DMS 273 (cell line): ENCODE measurements around the gene RRAGD.
A peak's percentile ranks its signal among the peaks of the same experiment; 100 is the strongest.
"Not testable (repeated sequence)": the region's sequence is repeated elsewhere in the genome, so short reads cannot be mapped to it uniquely, and the experiment has no call there.

Source experiments
- DNase-seq: peaks from one replicate; lab custom pipeline; 2025; ENCODE audit not compliant: unreplicated experiment; lab: John Stamatoyannopoulos, UW

Gene RRAGD

DNA sequence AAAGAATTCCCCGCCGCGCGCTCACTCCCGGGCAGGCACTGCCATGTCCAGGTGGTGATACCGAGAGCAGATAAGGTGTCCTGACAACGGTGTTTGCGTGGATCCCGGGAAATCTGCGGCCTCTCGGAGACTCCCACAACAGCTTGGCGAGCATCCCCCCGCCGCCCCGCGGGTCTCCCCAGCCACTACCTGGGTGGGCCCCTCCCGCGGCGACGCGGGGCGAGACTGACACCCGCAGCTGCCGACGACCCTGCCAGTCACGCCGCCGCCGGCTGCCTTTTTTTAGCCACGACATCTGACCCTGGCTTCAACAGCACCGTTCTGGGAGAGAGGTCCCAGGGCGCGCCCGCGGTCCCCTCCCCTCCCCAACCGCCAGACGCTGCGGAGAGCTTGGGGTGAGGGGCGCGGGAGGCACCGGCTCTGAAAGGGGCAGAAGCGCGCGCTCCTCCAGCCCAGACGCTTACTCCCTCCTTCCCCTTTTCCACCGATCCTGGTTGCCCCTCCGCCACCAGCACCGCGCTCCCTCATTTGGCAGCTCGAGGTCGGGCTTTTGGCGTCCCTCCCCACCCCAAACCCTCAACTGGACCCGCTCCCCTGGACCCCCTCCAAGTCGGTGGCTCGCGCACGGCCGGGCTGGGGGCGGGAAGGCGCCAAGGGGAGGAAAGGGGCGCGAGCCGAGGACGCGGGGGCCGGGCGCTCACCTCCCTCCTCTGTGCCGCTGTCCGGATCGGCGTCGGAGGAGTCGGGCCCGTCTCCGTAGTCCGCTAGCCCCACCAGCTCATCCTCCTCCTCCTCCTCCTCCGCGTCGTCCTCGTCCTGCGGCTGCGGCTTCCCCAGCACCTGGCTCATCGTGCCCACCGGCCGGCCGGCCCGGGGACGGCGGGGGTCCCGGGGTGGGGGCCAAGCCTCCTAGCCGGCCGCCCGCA is 665 bp downstream of the RRAGD start:
- peak; percentile 84 for DNase-seq

DNA sequence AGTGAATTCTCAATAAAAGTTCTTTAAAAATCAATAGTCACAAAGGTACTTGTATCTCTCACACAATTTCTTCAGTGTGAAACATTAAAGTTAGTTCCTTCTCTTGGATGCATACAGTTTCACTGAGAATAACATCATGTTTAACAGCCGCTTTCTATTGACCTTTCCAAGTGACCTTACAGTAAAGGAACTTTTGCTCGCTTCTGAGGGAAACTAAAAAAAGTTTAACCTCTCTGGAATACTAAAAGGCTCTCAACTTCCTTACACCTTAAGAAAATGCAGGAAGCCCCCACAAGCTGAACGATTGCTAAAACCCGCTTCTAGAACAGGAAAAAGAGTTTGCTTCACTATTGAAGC is 1.3 kb downstream of the RRAGD start:
- no peak for DNase-seq

DNA sequence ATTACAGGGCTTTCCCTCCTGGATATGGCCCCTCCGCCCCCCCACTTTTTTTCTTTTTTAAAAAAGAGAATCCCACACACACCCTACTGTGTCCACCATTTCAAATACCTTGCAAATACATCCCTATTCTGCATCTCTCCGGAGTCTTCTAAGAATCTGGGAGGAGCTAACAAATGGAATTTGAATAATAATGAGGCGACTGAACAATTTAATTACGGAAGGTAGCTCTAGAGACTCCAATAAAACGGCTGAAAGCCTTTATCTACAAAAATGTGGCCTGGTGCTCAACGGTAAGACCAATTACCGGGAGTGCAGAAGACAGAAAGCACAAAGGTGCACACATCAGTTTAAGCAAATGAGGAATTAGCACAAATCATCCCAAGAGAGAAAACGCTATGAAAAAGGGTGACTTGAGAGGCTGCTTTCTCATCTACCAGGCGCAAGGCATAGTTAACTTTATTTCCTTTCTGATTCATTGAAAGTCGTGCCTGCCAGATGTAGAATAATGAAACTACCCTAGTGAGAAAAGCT is 1.8 kb downstream of the RRAGD start:
- peak; percentile 35 for DNase-seq

DNA sequence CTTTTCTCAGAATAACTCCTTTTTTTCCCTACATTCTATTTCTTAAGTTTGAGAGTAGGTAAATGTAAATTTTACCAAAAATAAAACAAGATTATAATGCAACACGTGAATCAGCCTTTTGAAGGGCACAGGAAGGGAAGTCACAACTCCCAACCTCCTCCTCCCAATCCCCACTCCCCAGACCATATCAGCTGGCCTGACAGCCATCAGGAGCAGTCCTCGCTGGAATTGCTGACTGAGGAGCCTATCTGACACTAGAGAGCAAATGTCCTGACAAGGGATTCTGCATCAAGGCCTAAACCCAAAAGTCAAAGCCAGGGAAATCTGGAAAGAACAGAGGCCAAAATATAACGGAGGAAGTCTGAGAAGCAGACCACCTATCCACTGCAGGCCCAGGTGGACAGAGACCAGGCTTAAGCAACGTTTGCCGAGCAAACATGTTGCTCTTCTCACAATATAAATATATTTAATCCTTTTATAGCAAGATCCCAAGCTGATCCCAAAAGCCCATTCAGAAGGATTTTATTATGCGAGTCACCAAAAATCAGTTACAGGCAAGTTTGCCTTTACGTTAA is 2.5 kb downstream of the RRAGD start:
- DNase-seq, result peak; percentile 17

DNA sequence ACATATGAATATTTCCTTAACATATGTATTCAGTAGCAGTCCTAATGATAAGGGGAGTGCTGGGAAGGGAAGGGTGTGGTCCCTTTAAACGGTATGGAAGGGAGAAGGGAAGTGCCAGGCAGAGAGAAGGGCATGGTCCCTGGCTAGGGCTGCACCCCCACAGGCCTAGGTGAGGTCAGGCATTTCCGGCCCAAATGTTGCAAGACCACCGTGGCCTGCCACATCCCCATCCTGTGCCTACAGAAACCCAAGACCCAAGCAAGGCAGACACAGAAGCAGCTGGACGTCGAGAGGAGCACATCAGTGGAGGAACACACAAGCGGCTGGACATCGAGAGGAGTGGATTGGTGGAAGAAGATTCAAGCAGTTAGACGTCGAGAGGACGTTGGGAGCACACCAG is 5.9 kb downstream of the RRAGD start:
- DNase-seq, result no peak

DNA sequence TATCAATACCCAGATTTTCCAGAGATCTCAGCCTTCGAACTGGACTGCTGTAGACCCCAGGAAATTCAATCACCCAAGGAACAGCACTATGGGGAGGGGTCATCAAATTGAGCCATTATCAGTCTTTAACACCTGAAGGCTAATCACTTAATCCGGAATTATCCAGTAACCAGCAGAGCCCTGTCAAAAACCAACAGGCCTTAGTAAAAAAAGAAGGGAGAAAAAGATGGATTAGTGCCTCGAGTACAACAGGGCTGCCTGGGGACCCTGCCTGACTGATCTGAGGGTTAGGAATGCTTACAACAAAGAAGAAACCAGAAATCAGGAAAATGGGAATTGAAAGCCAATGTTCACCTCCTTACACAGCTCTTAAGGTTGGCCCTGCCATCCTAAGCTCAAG is 7.6 kb downstream of the RRAGD start:
- no peak for DNase-seq

DNA sequence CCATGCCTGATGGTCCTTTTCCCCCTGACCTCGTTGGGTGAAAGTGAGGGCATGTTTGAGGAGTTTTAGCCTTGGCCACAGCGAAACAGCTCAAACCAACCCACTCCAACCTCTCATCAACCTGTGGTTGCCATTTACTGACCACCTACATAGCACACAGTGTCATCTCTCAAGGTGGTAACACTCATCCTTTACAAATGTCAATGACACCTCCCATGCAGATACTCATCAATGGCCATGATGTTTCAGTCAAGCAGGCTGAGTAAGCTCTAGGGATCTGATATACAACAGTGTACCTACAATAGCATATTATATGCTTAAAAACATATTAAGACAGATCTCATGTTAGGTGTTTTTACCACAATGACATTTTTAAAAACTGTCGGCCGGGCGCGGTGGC is 9.3 kb downstream of the RRAGD start:
- DNase-seq, result no peak

DNA sequence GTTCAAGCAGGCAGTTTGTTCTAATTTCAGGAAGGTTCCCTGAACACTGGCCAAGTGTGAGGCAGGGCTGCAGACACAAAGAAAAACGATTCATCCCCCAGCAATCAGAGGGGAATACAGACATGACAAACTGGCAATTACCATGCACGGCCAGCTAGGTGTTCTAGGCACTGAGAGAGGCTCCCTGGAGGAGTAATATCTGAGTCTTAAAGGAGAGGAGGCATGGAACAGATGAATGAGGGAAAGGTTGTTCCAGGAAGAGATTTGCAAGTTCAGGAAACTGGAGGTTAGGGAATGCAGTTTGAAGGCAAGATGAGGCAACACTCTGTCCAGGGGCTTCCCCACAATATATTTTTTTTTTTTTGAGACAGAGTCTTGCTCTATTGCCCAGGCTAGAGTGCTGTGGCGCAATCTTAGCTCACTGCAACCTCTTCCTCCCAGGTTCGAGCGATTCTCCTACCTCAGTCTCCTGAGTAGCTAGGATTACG is 11.1 kb downstream of the RRAGD start:
- DNase-seq, result no peak

DNA sequence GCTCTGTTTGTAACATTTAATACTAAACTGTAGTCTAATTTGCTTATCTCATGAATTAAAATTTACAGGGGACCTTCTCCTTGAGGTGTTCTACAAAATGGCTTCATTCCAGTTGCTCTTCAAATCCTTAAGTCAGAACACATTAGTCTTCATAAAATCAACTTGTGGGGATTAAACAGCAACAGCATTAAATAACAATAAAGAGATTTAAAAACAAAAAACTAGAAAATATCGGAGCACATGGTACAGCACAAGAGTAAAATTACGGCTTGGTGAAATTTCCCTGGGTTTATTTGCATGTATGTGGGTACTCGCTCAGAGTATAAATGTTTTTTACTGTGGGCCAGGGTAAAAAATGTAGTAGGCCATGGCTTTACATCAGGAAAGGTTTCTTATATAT is 12.0 kb downstream of the RRAGD start:
- no peak for DNase-seq

DNA sequence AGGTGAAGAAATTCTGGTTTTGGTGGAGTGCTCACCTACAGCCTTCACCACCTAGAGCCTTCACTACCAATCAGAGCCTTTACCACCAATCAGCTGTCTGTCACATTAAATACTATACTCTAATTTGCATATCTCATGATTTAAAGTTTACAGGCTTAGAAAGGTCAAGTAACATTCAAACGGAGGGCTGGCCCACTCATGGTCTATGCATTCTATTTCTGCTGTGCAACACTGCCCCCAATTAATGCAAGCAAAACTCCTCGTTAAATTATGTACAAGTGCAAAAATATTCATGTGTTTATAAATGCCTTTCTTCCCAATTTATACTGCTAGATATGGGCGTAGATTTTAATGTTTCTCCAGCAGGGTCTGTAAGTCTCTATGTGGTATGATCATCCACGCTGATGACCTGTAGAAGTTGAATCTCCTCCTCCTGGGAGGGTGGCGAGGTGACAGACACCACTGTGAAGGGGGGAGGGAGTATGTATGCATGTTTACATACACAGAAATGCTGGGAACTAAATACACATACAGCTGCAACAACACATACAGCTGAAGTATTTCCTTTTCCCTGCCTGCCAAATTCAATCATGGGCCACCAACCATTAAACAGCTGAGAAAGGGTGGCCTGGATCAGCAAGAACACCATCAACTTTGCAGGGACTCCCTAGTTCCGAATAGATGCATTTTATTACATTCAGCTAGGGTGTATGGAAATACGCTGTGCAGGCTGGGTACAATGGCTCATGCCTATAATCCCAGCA is 13.1 kb downstream of the RRAGD start:
- no peak for DNase-seq

DNA sequence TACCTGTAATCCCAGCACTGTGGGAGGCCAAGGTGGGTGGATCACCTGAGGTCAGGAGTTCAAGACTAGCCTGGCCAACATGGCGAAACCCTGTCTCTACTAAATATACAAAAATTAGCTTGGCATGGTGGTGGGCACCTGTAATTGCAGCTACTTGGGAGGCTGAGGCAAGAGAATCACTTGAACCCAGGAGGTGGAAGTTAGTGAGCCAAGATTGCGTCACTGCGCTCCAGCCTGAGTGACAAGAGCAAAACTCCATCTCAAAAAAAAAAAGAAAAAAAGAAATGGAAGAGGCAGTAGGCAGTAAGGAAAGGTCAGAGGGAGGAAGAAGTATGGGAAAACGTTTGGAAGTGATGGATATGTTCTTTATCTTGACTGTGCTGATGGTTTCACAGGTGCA is 14.2 kb downstream of the RRAGD start:
- not testable (repeated sequence) for DNase-seq

DNA sequence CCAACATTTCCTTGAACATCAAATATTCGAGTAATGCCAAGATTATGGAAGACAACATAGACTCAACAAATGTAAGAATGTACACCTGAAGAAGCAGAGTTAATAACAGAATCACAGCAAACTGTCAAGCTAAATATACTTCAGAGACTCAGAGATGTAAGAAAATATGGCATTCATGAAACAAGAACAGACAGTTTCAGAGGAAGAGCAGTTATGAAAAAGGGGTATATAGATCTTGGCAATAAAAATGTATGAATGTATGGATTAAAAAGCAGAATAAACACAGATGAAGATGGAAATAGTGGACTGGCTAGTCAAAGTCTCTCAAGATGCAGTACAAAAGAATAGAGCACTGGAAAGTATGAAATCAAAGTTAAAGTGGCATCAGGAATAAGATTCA is 18.4 kb downstream of the RRAGD start:
- no peak for DNase-seq

DNA sequence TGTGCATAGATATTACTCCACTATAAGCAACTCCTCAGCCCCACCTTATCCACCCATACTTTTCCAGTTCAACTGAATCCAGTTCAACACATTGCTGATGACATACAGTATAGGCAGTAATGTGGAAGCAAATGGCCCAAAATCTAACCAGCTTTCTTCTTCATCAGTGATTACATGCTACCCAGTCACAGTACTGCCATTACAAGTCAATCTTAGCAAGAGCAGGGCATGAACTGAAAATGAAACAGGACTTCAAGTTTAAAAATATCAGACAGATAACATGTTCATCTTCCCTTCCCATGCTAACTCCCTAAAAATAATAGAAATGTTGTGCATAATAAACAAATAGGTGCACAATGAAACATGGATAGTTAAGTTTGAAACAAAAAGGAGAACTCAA is 19.2 kb downstream of the RRAGD start:
- DNase-seq, result no peak

DNA sequence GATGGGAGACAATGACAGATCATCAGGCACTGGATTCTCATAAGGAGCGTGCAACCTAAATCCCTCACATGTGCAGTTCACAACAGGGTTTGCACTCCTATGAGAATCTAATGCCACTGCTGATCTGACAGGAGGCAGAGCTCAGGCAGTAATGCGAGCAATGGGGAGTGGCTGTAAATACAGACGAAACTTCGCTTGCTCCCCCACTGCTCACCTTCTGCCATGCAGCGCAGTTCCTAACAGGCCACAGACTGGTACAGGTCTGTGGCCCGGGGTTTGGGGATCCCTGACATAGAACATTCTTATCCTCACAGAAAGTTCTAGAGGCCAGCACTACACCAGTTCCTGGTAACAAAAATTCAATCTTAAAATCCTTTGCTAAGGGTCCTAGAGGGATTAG is 23.2 kb downstream of the RRAGD start:
- DNase-seq, result no peak

DNA sequence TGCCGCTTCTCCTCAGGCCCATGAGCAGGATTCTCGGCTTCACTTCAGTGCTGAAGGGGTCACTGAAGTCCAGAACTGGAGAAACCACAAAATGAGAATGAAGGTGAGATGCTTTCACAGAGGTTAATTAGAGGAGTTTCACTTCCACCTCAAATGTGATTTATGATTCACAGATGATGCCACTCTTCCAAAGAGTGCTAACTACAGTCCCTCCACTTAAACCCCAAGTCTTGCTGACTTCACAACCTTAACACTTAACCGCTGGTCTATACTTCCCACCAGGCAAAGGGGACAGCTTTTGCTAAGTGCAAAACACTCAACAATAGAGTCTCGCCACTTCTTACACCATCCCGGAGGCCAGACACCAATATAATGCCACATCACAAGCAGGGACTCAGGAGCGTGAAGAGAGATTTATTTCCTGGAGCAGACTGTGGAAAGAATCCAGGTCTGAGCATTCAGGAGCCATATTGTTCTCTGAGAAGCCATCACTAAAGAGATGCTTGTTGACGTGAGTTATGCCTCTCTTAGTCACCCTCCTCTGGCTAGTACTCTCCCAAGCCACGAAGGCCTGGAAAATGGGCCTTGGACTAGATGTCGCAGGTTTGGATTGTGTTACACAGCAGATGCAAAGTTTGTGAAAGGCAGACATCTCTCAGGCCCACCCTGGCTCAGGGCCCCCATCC is 24.4 kb downstream of the RRAGD start:
- DNase-seq, result no peak

DNA sequence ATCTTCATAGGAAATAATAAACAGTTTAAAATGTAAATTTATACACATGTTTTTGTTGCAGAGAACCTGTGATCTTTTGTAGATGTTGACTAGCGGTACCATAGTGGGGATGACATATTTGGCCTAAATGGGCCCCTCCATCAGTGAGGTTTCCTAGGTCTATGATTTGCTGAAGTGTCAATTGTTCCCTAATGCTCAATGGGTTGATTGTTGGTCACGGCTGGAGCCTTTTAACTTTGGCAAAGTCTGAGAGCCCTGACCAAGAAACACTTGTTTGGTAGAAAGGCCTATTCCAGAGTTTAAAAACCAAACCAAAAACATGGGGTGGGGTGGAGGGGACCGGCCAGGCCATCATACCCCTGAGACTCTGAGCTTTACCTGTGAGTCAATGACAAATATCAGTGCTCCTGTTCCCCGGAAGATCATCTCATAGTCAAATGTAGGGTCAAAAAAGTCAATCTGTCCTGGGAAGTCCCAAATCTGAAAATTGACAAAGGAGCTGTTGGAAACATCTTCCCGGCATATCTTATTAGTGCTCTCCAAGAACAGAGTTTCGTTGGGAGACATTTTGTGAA is 25.1 kb downstream of the RRAGD start:
- no peak for DNase-seq

DNA sequence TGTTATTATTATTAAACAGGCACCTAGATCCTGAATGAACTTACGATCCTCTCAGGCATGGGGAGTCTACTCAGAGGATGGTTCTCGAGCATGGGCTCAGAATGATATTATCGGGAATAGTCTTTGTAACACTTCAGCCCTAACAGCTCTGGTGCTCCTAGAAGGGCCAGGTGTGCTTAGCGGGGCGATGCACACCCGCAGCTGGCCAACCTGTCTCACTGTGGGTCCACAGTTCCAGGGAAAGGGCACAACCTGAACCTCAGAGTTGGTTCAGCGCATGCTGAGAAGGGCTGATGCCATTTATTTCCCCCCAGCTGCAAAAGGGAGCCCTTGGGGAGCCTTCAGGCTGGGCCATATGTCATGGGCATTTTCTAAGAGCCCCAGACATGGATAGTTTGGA is 26.2 kb downstream of the RRAGD start:
- DNase-seq, result peak; percentile 75

DNA sequence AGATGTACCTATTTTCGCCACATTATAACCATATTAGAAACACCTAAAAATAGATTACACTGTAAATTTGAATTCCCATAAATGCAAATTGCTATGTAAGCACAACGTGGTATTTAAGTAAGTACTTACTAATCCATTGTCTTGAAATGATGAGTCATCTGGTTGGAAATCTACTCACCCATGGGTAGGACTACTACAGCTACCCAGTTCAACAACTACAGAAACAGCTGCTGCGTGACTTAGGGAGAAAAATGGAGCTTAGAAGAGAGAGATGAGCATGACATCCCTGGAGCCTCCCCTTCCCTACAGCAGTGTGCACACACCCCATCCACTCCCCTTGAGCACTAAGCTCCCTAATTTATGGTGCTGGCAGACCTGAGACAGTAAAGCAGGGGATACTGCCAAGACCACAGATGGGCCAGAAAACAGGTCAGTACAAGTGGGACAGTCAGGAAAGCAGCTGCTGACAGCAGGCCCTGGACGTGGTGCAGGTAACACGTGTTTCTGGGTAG is 26.9 kb downstream of the RRAGD start:
- DNase-seq, result peak; percentile 97

DNA sequence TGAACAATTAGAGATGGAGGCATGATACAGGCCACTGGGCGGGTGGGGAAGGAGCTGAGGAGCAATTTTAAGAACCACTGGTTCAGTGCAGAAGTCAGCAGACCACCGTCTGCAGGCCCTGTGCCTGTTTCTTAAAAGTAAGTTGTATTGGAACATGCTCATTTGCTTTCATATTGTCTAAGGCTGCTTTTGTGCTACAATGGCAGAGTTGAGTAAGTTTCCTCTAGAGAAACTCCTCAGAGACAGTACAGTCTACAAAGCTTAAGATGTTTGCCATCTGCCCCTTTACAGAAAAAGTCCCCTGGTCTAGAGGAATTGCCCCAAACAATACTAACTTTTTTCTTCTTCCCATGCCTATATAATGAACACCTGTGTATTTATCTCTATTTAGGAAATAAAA is 31.0 kb downstream of the RRAGD start:
- no peak for DNase-seq

DNA sequence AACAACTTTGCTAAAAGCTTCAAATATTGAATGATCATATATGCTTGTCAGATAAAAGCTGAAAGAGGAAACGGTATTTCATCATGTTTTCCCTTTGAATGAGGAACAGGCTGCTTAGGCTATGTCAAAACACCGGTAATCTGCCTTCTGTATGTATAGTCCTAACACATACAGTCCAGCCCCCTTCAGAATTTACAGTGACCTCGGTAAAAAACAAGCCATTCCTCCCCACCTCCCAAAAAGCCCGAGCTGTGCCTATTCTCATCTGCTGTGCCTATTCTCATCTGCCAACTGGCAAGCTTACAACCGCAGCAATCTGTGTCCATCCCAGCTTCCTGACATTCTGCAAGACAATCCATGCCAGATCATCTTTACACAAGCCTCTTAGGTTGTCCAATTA is 32.8 kb downstream of the RRAGD start:
- peak; percentile 64 for DNase-seq
